LoVo (cell line): ENCODE measurements around the gene WWC1.
A peak's percentile ranks its signal among the peaks of the same experiment; 100 is the strongest.

Experiments
- DNase-seq: peaks from one replicate; pipeline ENCODE4 v3.0.0-alpha.2; 2016; ENCODE audit warnings: low spot score

WWC1 gene

GRCh38 chr5:168443950-168444700 is 152.7 kb downstream of the WWC1 start:
- DNase-seq: no peak

- no peak for DNase-seq
Observed at GRCh38 chr5:168446983-168447619, 155.7 kb downstream of the WWC1 start.

- DNase-seq: no peak
Observed at GRCh38 chr5:168447808-168448207, 156.4 kb downstream of the WWC1 start.

- DNase-seq: no peak
Observed at GRCh38 chr5:168449166-168449565, 157.7 kb downstream of the WWC1 start.

GRCh38 chr5:168451565-168451964 is 160.1 kb downstream of the WWC1 start:
- DNase-seq: no peak

- no peak for DNase-seq
Observed at GRCh38 chr5:168455201-168455600, 163.8 kb downstream of the WWC1 start.

- no peak for DNase-seq
Observed at GRCh38 chr5:168457542-168457941, 166.1 kb downstream of the WWC1 start.

- no peak for DNase-seq
Observed at GRCh38 chr5:168460606-168461005, 169.2 kb downstream of the WWC1 start.

- no peak for DNase-seq
Observed at GRCh38 chr5:168463081-168463480, 171.6 kb downstream of the WWC1 start.

- no peak for DNase-seq
Observed at GRCh38 chr5:168464214-168464613, 172.8 kb downstream of the WWC1 start.

GRCh38 chr5:168464641-168465040 is 173.2 kb downstream of the WWC1 start:
- no peak for DNase-seq

- DNase-seq: no peak
Observed at GRCh38 chr5:168467755-168468330, 176.4 kb downstream of the WWC1 start.

GRCh38 chr5:168468836-168469235 is 177.4 kb downstream of the WWC1 start:
- no peak for DNase-seq

- no peak for DNase-seq
Observed at GRCh38 chr5:168469816-168470215, 178.4 kb downstream of the WWC1 start.

- no peak for DNase-seq
Observed at GRCh38 chr5:168471785-168472184, 180.3 kb downstream of the WWC1 start.

- DNase-seq: peak; percentile 26
Observed at GRCh38 chr5:168472329-168472728, 180.9 kb downstream of the WWC1 start.

GRCh38 chr5:168474319-168474718 is 182.9 kb downstream of the WWC1 start:
- DNase-seq: no peak

GRCh38 chr5:168477060-168477459 is 185.6 kb downstream of the WWC1 start:
- DNase-seq: no peak

GRCh38 chr5:168479166-168479565 is 187.7 kb downstream of the WWC1 start:
- DNase-seq: no peak

- DNase-seq: no peak
Observed at GRCh38 chr5:168480601-168481000, 189.2 kb downstream of the WWC1 start.

- no peak for DNase-seq
Observed at GRCh38 chr5:168481330-168481788, 189.9 kb downstream of the WWC1 start.

- no peak for DNase-seq
Observed at GRCh38 chr5:168482361-168482760, 190.9 kb downstream of the WWC1 start.

GRCh38 chr5:168486136-168486879 is 194.9 kb downstream of the WWC1 start, which contains the start of gene RARS1:
TSS of gene RARS1 (plus strand) at chr5:168486471. CDS start at chr5:168486499, 28 bp downstream.
- peak; percentile 93 for DNase-seq
